PC-3 (cell line): ENCODE data around the gene ENPP3. TPM values are rescaled to one million over a fixed set of nuclear protein-coding genes. Genes with fewer than 3 reads are reported as not detected.

ENCODE experiments used
- ATAC-seq: fragments of 200-7000 bp; cut with Tn5 transposase; 2 replicates; pipeline ENCODE4 v1.9.1; 2020; ENCODE audit warnings: mild to moderate bottlenecking, moderate library complexity
- BruUV-seq: library from RNA; stranded (reverse); fragments of 400-500 nt; replicated peaks from 2 replicates; lab custom pipeline; 2021; lab: Mats Ljungman, UMichigan
- CTCF ChIA-PET: fragments of 300-600 bp; sonication (Branson Sonifier 250); formaldehyde crosslinking; loops from one replicate; lab custom pipeline; 2022; ENCODE audit warnings: antibody characterized with exemption; lab: Charles Lee
- POLR2A ChIA-PET: fragments of 300-600 bp; sonication (Branson Sonifier 250); formaldehyde crosslinking; loops from one replicate; lab custom pipeline; 2022; ENCODE audit warnings: antibody characterized with exemption; ENCODE audit not compliant: unreplicated experiment; lab: Charles Lee
- DNase-seq: peaks from one replicate; pipeline ENCODE4 v3.0.0-alpha.2; 2015
- H2AFZ ChIP-seq: fragments of 300-600 bp; sonication (generic); 2 replicates; pipeline ENCODE4 v1.6.0; 2016; ENCODE audit warnings: antibody characterized with exemption, low read length
- H3F3A ChIP-seq: fragments of 300-600 bp; sonication (generic); one replicate; pipeline ENCODE4 v1.6.0; 2017; ENCODE audit warnings: antibody characterized with exemption, low read length, control low read depth, mild to moderate bottlenecking; ENCODE audit not compliant: unreplicated experiment
- H3K27ac ChIP-seq: fragments of 300-600 bp; sonication (generic); 2 replicates; pipeline ENCODE4 v1.5.1; 2016; ENCODE audit warnings: mild to moderate bottlenecking, low read length
- H3K27me3 ChIP-seq: fragments of 300-600 bp; sonication (generic); 2 replicates; pipeline ENCODE4 v1.6.1; 2016; ENCODE audit warnings: low read length, mixed read lengths
- H3K36me3 ChIP-seq: fragments of 300-600 bp; sonication (generic); 2 replicates; pipeline ENCODE4 v1.6.1; 2016; ENCODE audit warnings: low read depth, mixed run types, low read length, mixed read lengths
- H3K4me1 ChIP-seq: fragments of 300-600 bp; sonication (generic); 2 replicates; pipeline ENCODE4 v1.5.1; 2016; ENCODE audit warnings: low read length; ENCODE audit not compliant: insufficient read depth
- H3K4me2 ChIP-seq: fragments of 300-600 bp; sonication (generic); 2 replicates; pipeline ENCODE4 v1.6.0; 2016; ENCODE audit warnings: low read length
- H3K4me3 ChIP-seq: fragments of 300-600 bp; sonication (generic); 2 replicates; pipeline ENCODE4 v1.5.1; 2016; ENCODE audit warnings: mild to moderate bottlenecking, low read length, mixed read lengths
- H3K79me2 ChIP-seq: fragments of 300-600 bp; sonication (generic); 2 replicates; pipeline ENCODE4 v1.6.1; 2017; ENCODE audit warnings: low read length, mixed read lengths
- H3K9ac ChIP-seq: fragments of 300-600 bp; sonication (generic); 2 replicates; pipeline ENCODE4 v1.6.0; 2016; ENCODE audit warnings: mild to moderate bottlenecking, low read length
- H3K9me2 ChIP-seq: fragments of 300-600 bp; sonication (generic); replicated peaks from 2 replicates; pipeline ENCODE4 v1.6.1; 2016; ENCODE audit warnings: mixed run types, low read length, mixed read lengths
- H3K9me3 ChIP-seq: fragments of 300-600 bp; sonication (generic); 2 replicates; pipeline ENCODE4 v1.6.1; 2016; ENCODE audit warnings: low read length, mixed read lengths
- H4K20me1 ChIP-seq: fragments of 300-600 bp; sonication (generic); 2 replicates; pipeline ENCODE4 v1.6.1; 2016; ENCODE audit warnings: low read length, mixed read lengths
- EZH2 ChIP-seq: fragments of 300-600 bp; sonication (generic); IDR thresholded peaks from one replicate; pipeline ENCODE4 v1.6.1; 2017; ENCODE audit warnings: antibody characterized with exemption, mild to moderate bottlenecking, low read length; ENCODE audit not compliant: unreplicated experiment
- EZH2phosphoT487 ChIP-seq: fragments of 300-600 bp; sonication (generic); IDR thresholded peaks from 2 replicates; pipeline ENCODE4 v1.6.1; 2018; ENCODE audit warnings: mild to moderate bottlenecking, antibody characterized with exemption, low read length, borderline replicate concordance
- intact Hi-C: fragments of 100-400 bp; cut with micrococcal nuclease; formaldehyde crosslinking; loops from 2 replicates; pipeline ENCODE4 v1.9.0; 2023
- total RNA-seq: library from RNA; depleted of rRNA; stranded (reverse); fragments of >200 nt; gene quantifications from 2 replicates; pipeline ENCODE4 v1.2.3, GENCODE V29; 2014
- TF ChIP-seq, protein P1 (sequence below): fragments of 300-600 bp; sonication (generic); conservative IDR thresholded peaks from 2 replicates; pipeline ENCODE4 v1.5.1; 2017; ENCODE audit warnings: antibody characterized with exemption, low read depth, mild to moderate bottlenecking, low read length

ENPP3 gene
- total RNA-seq, 1 experiment from 2014 or later = 0.18 TPM

DNA sequence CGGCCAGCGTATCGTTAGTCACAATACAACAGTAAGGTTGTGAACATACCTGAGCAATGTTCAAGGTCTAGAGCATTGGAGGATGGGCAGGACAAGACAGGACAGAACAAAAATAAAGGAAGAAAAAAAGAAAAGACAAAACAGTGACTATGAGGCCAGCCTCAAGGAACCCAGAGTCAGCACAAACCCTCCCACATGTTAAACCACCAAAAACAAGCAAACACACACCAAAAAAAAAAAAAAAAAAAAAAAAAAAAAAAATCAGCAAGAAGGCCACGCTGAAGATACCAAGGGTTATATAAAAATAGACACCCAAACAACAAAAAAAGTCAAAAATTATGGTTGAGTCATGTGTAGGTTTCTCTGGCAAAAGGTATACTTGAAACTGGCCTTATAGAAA, 21.8 kb upstream of the ENPP3 start:
- intact Hi-C loops = no loop called here
- Histone ChIP-seq H3K9me2 (no peaks in the 10 kb centered on the region), H3K9me3 (no peaks in the 10 kb centered on the region), H3F3A (no peaks in the 10 kb centered on the region), H2AFZ (no peak overlapping the region), H3K4me2 (no peak overlapping the region), H3K79me2 (no peaks in the 10 kb centered on the region), H3K9ac (no peak overlapping the region), H4K20me1 (no peaks in the 10 kb centered on the region), H3K4me1 (no peaks in the 10 kb centered on the region), H3K27me3 (no peaks in the 10 kb centered on the region), H3K4me3 (no peak overlapping the region), H3K36me3 (peaks cover 28% of the 10 kb centered on the region; the same call in 1 of the 2 replicates), H3K27ac (no peak overlapping the region)
- no peak for TF ChIP-seq EZH2phosphoT487
- TF ChIP-seq, protein P1, sequence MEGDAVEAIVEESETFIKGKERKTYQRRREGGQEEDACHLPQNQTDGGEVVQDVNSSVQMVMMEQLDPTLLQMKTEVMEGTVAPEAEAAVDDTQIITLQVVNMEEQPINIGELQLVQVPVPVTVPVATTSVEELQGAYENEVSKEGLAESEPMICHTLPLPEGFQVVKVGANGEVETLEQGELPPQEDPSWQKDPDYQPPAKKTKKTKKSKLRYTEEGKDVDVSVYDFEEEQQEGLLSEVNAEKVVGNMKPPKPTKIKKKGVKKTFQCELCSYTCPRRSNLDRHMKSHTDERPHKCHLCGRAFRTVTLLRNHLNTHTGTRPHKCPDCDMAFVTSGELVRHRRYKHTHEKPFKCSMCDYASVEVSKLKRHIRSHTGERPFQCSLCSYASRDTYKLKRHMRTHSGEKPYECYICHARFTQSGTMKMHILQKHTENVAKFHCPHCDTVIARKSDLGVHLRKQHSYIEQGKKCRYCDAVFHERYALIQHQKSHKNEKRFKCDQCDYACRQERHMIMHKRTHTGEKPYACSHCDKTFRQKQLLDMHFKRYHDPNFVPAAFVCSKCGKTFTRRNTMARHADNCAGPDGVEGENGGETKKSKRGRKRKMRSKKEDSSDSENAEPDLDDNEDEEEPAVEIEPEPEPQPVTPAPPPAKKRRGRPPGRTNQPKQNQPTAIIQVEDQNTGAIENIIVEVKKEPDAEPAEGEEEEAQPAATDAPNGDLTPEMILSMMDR = no peak
- TF ChIP-seq EZH2 = no peak
- POLR2A ChIA-PET = no interaction called here
- CTCF ChIA-PET = no interaction called here
- BruUV-seq = no TSS peak
- ATAC-seq (no peak), DNase-seq (no peak)

DNA sequence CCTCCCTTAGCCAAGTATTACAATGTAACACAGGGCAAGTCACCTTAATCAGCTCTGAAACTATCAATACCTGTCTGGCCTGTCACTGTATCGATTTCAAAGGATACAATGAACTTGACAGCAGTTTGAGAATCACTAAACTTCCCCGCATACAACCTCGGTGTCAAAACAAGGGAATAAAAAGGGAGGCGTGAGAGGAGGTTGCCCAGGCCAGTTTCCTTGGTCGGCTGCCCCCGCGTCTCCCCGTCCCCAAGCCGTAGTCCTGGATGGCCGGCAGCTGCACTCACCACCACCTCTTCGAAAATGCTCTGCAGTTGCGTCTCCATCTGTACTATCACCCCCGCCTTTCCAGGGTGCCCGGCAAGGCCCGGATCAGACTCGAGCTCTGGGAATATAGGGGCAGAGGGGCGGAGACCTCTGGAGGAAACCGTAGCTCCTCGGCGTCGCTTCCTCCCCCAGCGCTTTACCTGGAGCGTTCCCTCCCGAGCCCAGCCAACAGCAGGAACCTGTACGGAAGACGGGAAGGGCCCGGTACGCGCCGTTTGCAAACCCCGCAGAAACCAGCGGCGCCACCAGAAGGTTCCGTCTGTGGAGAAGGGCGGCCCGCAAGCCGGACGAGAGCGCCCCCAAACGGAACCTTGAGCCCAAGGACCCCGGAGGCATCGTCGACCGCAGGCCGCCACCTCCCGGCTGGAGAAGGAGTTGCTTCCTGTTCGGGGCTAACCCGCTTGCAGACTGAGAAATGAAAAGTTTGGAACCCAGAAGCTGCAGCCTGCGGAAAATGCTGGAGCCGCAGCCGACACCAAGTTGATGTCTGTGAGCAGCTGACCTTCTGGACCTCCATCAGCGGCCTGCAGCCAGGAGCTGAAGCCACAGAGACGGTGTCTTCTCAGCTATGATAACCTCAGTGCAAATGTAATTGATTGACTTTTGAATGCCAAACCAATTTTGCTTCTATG, 9.1 kb upstream of the ENPP3 start, which contains the start of gene MED23:
Gene MED23 (minus strand): TSS at position 519 of the 959 bp plus-strand sequence. CDS start 193 bp downstream, at position 326.
- POLR2A ChIA-PET = interaction anchor here (0.6 to 0.7 kb wide), 4 partner anchors 216 to 1040 kb away, joined by 3 to 4 read pairs (median 3); no protein-coding TSS in a partner anchor
- Histone ChIP-seq H3K79me2 (peaks cover 17% of the 10 kb centered on the region), H2AFZ (peak within 1 kb of the TSS; percentile 90), H3K9me3 (no peaks in the 10 kb centered on the region), H3K27ac (peak within 1 kb of the TSS; percentile 63), H3F3A (peaks cover 4% of the 10 kb centered on the region), H3K4me3 (peak within 1 kb of the TSS; percentile 98), H3K4me1 (peaks cover 39% of the 10 kb centered on the region), H3K27me3 (no peaks in the 10 kb centered on the region), H3K9me2 (no peaks in the 10 kb centered on the region), H3K36me3 (peaks cover 5% of the 10 kb centered on the region; the same call in 1 of the 2 replicates), H4K20me1 (no peaks in the 10 kb centered on the region), H3K9ac (peak within 1 kb of the TSS; percentile 89), H3K4me2 (peak within 1 kb of the TSS; percentile 74)
- TF ChIP-seq, protein P1 = peak; percentile 93
- TF ChIP-seq EZH2 = no peak
- CTCF ChIA-PET = interaction anchor here (0.6 to 1.2 kb wide), 2 partner anchors 25 to 108 kb away, joined by 3 to 6 read pairs; no protein-coding TSS in a partner anchor
- intact Hi-C loops = loop anchor here (2.0 kb wide), 1 partner anchor 25 kb away; no protein-coding TSS in a partner anchor
- TSS peak; percentile 57 for BruUV-seq
- DNase-seq (peak; percentile 90), ATAC-seq (peak; percentile 92)
